HK-2 (cell line): ENCODE data around the gene LYST.

Experiments used
- DNase-seq: peaks from one replicate; pipeline ENCODE4 v3.0.0-alpha.2; 2018; ENCODE audit not compliant: unreplicated experiment

LYST gene

DNA sequence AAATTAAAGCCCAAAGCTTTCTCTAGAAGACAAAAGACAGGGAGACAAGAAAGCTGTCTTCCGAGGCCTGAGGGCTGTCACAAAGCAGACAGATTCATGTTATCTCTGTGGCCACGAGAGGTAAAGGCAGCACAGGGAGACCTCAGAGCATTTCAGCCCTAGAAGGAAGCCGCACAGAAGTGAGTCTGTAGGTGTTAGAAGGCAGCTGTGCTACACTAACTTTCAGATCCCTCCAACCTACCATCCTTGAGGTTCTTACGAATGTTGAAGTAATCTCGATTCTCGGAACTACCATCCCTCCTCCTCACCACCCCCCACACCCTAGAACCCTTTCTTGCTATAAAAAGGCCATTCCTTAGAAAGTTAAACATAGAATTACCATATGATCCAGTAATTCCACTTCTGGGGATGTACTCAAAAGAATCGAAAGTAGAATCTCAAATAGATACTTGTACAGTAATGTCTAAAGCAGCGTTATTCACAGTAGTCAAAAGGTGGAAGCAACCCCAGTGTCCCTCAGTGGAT, 21.5 kb upstream of the LYST start:
- no peak for DNase-seq

GRCh38 chr1:235887676-235888075, 21.0 kb upstream of the LYST start:
- no peak for DNase-seq

- DNase-seq, result no peak
These were observed 19.1 kb upstream of the LYST start for GRCh38 chr1:235885655-235886262.

- peak; percentile 82 for DNase-seq
These were observed 16.7 kb upstream of the LYST start for GRCh38 chr1:235883261-235883927.

DNA sequence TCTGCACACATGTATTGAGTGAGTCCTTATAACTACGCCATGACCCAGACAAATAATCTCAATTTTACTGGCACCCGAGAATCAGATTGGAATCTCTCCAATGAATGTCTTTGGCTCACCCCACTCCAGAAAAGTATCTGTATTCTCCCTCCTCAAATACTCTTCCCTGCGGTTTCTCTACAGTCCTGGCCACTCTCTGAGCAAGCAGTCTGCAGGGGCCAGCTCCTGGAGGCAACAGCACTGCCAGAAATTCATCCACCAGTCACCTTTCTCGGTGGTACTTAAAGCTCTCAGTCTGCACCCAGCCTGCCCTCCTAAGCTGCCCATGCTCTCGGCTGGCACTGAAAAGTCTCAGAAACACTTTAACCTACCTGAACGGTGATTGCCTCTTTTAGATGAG, 16.1 kb upstream of the LYST start:
- DNase-seq, result no peak

GRCh38 chr1:235881930-235882700, 15.4 kb upstream of the LYST start:
- DNase-seq, result no peak

DNA sequence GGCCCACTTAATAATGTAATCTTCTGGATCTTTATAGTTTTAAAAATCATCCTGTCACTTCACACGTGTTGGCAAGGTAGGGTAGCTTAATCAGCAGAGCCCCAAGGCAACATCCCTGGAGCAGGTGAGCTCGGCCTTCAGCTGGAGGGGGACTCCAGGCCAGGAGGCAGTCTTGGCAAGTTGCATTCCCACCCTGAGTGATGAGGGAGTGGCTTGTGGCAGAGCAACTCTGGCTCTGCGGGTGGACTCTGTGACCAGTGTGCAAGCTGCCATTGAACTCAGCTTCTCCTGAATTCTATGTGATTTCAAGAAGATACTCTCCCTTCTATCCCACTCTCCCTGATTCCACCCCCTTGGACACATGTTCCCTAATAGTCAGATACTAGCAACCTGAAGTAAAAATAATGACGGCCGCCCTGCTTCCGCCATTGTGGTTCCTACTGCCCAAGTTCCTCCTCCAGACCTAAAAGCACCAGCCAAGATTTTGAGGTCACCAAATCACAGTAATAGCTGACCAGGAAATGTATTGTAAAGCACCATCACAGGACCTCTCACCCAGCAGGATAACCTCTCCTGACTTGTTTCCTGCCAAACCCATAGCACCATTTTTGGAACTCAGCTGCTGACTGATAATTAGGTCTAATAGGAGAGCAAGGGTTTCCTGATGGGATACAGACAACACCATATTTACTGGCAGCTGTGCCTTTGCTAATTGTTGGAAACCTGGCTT, 11.5 kb upstream of the LYST start:
- DNase-seq, result no peak

- no peak for DNase-seq
These were observed 9.7 kb upstream of the LYST start for GRCh38 chr1:235876402-235876841.

DNA sequence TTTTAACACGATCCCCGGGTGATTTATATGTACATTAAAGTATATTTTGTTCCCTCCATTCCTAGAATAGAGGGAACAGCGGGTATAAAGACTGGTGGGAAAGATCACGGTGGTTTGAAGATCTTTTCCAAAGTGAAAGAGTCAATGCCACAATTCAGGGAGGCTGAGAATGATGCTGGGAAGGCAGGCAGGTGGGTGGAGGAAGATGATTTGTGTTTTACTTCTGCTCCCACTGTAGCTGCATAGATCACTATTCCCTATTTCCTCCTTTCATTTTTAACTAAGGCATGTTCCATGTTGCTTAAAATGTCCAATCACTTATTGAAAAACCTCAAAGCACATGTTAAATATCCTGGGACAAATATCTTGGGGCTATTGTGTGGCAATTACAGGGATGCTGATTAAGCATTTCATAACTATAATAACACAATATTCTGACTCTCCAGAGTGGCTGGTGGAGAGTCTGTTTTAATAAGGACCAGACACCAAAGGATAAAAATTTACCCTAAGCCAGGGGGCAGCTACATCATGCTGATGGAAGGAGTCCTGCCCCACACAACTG, 8.4 kb upstream of the LYST start:
- no peak for DNase-seq

DNA sequence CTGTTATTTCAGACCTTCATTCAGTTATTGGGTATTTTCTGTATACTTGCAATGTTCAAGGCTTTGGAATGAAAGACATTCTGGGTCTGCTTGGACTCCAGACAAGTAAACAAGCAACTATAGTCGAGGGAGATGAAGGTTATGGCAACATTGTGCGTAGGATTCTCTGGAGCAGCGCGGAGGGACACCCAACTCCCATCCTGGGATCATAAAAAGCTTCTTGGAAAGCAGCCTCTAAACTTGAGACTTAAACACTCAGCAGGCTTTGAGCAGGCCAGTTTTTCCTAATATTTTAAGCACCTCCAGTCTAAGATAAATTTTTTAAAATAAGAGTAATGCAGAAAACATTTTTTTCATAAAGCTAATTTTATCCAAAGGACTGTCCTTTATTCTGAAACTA, 7.6 kb upstream of the LYST start:
- no peak for DNase-seq

- DNase-seq, result no peak
These were observed 6.9 kb upstream of the LYST start for GRCh38 chr1:235873571-235873970.

DNA sequence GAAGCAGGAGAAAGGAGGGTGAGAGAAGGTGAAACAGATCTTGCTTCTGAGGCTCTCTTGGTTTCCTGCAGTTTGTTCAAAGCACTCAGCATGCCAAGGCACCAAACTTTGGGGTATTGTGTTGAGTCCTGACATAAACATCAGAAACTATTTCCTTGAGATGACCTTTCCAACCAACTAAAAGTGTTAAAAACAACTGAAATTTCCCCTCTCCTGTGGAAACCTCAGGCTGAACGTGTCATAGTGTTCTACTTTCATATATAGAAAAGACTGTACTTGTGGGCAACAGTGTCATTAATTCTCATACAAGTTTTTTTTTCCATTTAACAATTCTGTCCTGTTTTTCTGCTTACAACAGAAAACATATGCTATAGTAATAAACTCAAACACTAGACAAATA, 6.3 kb upstream of the LYST start:
- DNase-seq, result no peak

DNA sequence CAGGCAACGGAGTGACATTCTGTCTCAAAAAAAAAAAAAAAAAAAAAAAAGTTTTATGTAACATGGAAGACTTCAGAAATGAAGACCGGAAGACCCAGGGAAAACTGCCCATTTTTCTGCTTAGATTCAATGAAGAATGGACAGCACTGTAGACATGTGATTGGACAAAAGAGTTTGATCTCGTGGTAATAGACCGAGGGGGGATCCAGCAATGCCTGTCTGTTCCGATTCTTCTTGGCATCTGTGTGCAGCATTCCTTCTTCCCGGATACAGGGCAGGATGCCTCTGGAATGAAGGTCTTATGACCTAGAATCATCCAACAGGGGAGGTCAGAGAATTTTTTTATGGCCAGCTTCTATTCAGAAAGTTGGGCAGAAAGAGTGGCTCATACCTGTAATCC, 5.6 kb upstream of the LYST start:
- no peak for DNase-seq

- DNase-seq, result no peak
These were observed 1.3 kb upstream of the LYST start for GRCh38 chr1:235867903-235868469.

GRCh38 chr1:235866913-235867845, 473 bp upstream of the LYST start:
- DNase-seq, result peak; percentile 99

- no peak for DNase-seq
These were observed 1.0 kb downstream of the LYST start for GRCh38 chr1:235865565-235866204.

DNA sequence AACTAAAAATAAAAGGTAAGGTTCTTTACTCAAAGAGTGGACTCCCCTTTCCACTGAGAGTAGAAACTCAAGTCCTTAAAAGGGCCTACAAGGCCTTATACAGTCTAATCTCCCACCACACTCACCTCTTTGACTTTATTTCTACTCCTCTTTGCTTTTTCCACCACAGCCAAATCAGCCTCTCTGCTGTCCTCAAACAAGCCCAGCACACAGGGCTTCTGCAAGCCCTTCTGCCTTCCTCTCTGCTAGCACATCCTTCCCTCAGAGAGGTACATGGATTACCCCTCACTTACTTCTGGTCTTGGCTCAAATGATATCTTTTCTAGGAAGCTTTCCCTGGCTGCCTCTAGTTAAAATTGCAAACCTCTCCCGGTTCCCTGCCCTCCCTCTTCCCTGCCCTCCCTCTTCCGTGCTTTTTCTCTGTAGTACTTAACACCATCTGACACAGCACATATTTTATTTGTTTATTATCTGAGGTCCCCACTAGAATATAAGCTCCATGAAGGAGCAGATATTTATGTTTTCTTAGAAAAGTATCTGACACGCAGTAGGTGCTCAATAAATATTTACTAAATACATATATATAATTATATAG, 1.7 kb downstream of the LYST start:
- DNase-seq, result no peak

- DNase-seq, result no peak
These were observed 2.2 kb downstream of the LYST start for GRCh38 chr1:235864469-235864868.

- no peak for DNase-seq
These were observed 3.0 kb downstream of the LYST start for GRCh38 chr1:235863699-235864093.
